A204.1 (cell line): ENCODE data around the gene ALKBH5.

ENCODE experiments used
- FAIRE-seq: peaks from 2 replicates; lab custom pipeline; 2012; peaks lifted over from hg19 to GRCh38; lab: Jason Lieb, UNC

The ALKBH5 gene

GRCh38 chr17:18224053-18224386, 40.4 kb downstream of the ALKBH5 start:
- no peak for FAIRE-seq

- no peak for FAIRE-seq
Observed at GRCh38 chr17:18224387-18225120, 40.9 kb downstream of the ALKBH5 start.

- FAIRE-seq, result no peak
Observed at GRCh38 chr17:18225121-18225641, 41.6 kb downstream of the ALKBH5 start, which contains the start of gene LLGL1. Gene LLGL1, plus strand, starts transcription at chr17:18225635. Its CDS starts 48 bp downstream, at chr17:18225683.

GRCh38 chr17:18225642-18226283, 42.1 kb downstream of the ALKBH5 start:
- no peak for FAIRE-seq

GRCh38 chr17:18226284-18226945, 42.8 kb downstream of the ALKBH5 start:
- no peak for FAIRE-seq

GRCh38 chr17:18227635-18228034, 44.0 kb downstream of the ALKBH5 start:
- FAIRE-seq, result no peak

- no peak for FAIRE-seq
Observed at GRCh38 chr17:18228176-18228682, 44.6 kb downstream of the ALKBH5 start.

- FAIRE-seq, result no peak
Observed at GRCh38 chr17:18229254-18229653, 45.6 kb downstream of the ALKBH5 start.

- no peak for FAIRE-seq
Observed at GRCh38 chr17:18229771-18230170, 46.1 kb downstream of the ALKBH5 start.

GRCh38 chr17:18230288-18231141, 46.9 kb downstream of the ALKBH5 start:
- no peak for FAIRE-seq

GRCh38 chr17:18231164-18231563, 47.5 kb downstream of the ALKBH5 start:
- FAIRE-seq, result no peak

GRCh38 chr17:18233803-18234518, 50.3 kb downstream of the ALKBH5 start:
- FAIRE-seq, result no peak

GRCh38 chr17:18234853-18235380, 51.3 kb downstream of the ALKBH5 start:
- no peak for FAIRE-seq

- FAIRE-seq, result no peak
Observed at GRCh38 chr17:18235743-18236256, 52.2 kb downstream of the ALKBH5 start.

GRCh38 chr17:18236494-18236893, 52.9 kb downstream of the ALKBH5 start:
- no peak for FAIRE-seq

- FAIRE-seq, result no peak
Observed at GRCh38 chr17:18237461-18237860, 53.8 kb downstream of the ALKBH5 start.

GRCh38 chr17:18238299-18238698, 54.7 kb downstream of the ALKBH5 start:
- no peak for FAIRE-seq

GRCh38 chr17:18240449-18240848, 56.8 kb downstream of the ALKBH5 start:
- no peak for FAIRE-seq

GRCh38 chr17:18241229-18241871, 57.7 kb downstream of the ALKBH5 start:
- no peak for FAIRE-seq

- FAIRE-seq, result no peak
Observed at GRCh38 chr17:18245038-18245776, 61.6 kb downstream of the ALKBH5 start.
